ENCODE data around the gene SHROOM4.

DNA sequence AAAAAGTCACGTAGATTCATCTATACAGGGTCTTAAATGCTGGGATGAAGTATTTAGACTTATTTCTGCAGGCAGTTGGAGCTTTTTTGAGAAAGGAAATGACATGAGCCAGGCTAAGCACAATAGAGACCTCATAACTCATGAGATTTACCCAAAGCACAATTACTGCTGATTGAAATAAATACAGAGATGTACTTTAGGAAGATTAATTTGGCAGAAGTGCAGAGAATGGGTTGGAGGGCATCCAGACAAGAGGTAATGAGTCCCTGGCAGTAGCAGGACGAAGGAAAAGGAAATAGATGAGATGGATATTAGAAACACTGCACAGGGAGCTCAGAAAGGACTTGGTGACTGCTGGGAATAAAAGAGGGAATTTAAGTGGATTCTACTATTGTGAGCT, 129.1 kb downstream of the SHROOM4 start:
- TF ChIP-seq POLR2A (IDR thresholded peaks at IDR 0.05) (no peak), POLR2AphosphoS5 (IDR thresholded peaks at IDR 0.05) (no peak), EP300 (IDR thresholded peaks at IDR 0.05) (no peak)
- TF ChIP-seq, protein P1, sequence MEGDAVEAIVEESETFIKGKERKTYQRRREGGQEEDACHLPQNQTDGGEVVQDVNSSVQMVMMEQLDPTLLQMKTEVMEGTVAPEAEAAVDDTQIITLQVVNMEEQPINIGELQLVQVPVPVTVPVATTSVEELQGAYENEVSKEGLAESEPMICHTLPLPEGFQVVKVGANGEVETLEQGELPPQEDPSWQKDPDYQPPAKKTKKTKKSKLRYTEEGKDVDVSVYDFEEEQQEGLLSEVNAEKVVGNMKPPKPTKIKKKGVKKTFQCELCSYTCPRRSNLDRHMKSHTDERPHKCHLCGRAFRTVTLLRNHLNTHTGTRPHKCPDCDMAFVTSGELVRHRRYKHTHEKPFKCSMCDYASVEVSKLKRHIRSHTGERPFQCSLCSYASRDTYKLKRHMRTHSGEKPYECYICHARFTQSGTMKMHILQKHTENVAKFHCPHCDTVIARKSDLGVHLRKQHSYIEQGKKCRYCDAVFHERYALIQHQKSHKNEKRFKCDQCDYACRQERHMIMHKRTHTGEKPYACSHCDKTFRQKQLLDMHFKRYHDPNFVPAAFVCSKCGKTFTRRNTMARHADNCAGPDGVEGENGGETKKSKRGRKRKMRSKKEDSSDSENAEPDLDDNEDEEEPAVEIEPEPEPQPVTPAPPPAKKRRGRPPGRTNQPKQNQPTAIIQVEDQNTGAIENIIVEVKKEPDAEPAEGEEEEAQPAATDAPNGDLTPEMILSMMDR (IDR thresholded peaks at IDR 0.05), result no peak

Measured in gastroesophageal sphincter (tissue), 3 donors.